HUES48 (cell line): ENCODE data around the gene WDR18.
"Not testable (repeated sequence)": the region's sequence is repeated elsewhere in the genome, so short reads cannot be mapped to it uniquely, and the experiment has no call there.

Experiments
- H3K27ac ChIP-seq: one replicate; pipeline ENCODE4 v1.7.0; 2013; ENCODE audit warnings: low read depth, low read length, inconsistent platforms
- H3K27me3 ChIP-seq: 2 replicates; pipeline ENCODE4 v1.6.1; 2013; ENCODE audit warnings: mild to moderate bottlenecking, low read length; ENCODE audit not compliant: control insufficient read depth, insufficient read depth
- H3K36me3 ChIP-seq: 2 replicates; pipeline ENCODE4 v1.6.1; 2013; ENCODE audit warnings: low read length; ENCODE audit not compliant: control insufficient read depth, insufficient read depth
- H3K4me1 ChIP-seq: 2 replicates; pipeline ENCODE4 v1.6.1; 2013; ENCODE audit warnings: mild to moderate bottlenecking, low read length; ENCODE audit not compliant: control insufficient read depth, insufficient read depth
- H3K4me3 ChIP-seq: 2 replicates; pipeline ENCODE4 v1.5.1; 2013; ENCODE audit warnings: mild to moderate bottlenecking, low read depth, low read length
- H3K9ac ChIP-seq: 2 replicates; pipeline ENCODE4 v1.6.1; 2013; ENCODE audit warnings: mild to moderate bottlenecking, low read depth, low read length, moderate library complexity
- H3K9me3 ChIP-seq: 2 replicates; pipeline ENCODE4 v1.6.1; 2013; ENCODE audit warnings: low read length; ENCODE audit not compliant: control insufficient read depth, insufficient read depth

Gene WDR18

DNA sequence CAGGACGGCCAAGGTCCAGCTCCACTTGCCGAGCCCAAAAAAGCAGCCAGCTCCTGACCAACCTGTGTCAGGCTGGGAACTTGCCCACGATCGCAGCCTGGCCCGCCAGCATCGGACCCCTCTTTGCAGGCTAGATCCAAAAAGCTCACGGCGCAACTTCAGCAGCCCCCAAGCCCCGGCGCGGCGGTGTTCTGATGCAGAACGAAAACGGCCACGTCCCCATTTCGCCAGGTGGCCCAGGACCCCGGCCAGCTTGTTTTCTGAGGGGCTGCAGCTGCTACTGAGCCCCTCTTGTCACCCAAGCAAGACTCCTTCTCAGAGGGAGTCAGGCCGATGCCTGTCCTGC lies 35.4 kb downstream of the WDR18 start:
- Histone ChIP-seq H3K36me3 (peaks cover 8% of the 10 kb centered on the region; the same call in 1 of the 2 replicates), H3K4me1 (peaks cover 20% of the 10 kb centered on the region), H3K27ac (no peak overlapping the region)

DNA sequence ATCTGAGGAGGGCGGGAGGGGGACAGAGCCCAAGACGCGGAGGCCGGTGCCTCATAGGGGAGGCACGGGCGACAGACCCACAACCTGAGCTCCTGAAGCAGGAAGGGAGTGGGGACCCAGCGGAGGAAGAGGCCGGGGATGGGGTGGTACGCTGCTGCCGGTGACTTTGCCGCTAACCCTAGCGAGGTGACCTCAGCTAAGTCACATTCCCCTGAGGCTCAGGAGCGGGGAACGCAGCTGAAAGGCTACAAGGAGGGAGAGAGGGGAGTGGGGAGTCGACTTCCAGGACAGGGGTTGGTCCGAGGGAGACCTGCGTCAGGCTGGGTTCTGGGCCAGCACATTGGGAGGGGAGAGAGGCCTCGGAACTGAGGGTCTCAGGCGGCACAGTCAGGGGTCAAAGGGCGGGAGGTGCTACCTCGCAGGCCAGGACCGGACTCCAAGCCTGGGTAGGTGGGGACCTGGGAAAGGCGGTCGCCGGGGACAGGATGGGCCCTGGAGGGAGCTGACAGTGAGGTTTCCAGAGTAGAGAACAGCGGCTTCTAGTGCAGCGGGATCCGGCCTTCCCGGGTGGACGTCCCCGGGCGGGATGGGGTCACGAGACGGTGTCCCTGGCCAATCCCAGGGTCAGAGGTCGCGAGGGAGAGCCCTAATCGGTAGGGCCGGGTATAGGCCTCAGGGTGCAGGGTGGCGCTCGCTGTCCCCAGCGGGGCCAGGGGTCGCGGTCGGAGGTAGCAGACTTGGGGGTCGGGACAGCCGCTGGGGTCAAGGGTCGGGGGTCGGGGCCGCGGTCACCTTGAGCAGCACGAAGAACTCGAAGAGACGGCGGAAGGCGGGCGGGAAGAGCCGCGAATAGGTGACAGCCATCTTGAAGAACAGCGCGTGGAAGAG lies 36.1 kb downstream of the WDR18 start:
- Histone ChIP-seq H3K27ac (peak overlapping the region; percentile 94), H3K4me3 (peak overlapping the region; percentile 75), H3K4me1 (peaks cover 20% of the 10 kb centered on the region), H3K9me3 (no peaks in the 10 kb centered on the region), H3K9ac (peak overlapping the region; percentile 90), H3K36me3 (peaks cover 5% of the 10 kb centered on the region; the same call in 1 of the 2 replicates), H3K27me3 (no peaks in the 10 kb centered on the region)

More for the DNA sequence above, 35.4 kb downstream of the WDR18 start:
- Histone ChIP-seq H3K27me3 (no peaks in the 10 kb centered on the region), H3K9ac (no peak overlapping the region; the same call in 1 of the 2 replicates), H3K9me3 (no peaks in the 10 kb centered on the region), H3K4me3 (peak overlapping the region; percentile 75)

DNA sequence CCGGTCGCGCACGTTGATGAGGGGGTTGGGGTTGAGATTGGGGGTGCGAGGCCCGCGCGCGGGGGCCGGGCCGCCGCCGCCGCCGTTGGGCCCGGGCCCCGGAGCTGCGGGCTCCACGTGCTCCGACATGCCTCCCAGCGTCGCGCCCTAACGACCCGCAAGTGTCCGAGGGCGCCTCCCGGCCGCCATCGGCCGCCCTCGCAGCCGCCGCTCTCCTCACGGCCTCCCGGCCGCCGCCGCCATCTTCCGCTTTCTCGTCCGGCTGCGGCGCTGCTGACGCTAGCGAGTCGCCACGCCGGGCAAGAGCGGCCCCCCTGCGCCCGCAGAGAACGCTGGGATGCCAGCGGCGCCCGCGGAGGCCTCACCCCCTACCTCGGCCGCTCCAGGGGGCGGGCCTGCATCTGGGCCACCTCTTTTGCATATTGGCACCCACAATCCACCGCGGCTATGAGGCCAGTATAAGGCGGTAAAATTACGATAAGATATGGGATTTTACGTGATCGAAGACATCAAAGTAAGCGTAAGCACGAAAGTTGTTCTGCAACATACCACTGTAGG lies 36.8 kb downstream of the WDR18 start, which contains the start of gene TMEM259:
Gene TMEM259, minus strand, starts transcription at position 256 of the 558 bp plus-strand sequence. Its CDS starts 127 bp downstream, at position 129.
- peaks cover 5% of the 10 kb centered on the region; the same call in 1 of the 2 replicates for H3K36me3 ChIP-seq
- no peaks in the 10 kb centered on the region for H3K9me3 ChIP-seq
- H3K4me3 ChIP-seq = peak within 1 kb of the TSS; percentile 75
- no peaks in the 10 kb centered on the region for H3K27me3 ChIP-seq
- peak within 1 kb of the TSS; percentile 90 for H3K9ac ChIP-seq
- peak within 1 kb of the TSS; percentile 94 for H3K27ac ChIP-seq
- peaks cover 15% of the 10 kb centered on the region for H3K4me1 ChIP-seq

DNA sequence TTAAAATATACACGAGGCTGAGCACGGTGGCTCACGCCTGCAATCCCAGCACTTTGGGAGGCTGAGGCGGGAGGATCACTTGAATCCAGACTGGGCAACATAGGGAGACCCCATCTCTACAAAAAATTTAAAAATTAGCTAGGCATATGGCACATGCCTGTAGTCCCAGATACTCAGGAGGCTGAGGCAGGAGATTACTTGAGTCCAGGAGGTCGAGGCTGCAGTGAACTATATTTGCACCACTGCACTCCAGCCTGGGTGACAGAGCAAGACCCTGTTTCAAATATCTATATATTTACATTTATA lies 39.7 kb downstream of the WDR18 start:
- H3K27me3 ChIP-seq, H3K4me3 ChIP-seq, H3K4me1 ChIP-seq, H3K9ac ChIP-seq, H3K27ac ChIP-seq, H3K36me3 ChIP-seq, H3K9me3 ChIP-seq: not testable (repeated sequence)

DNA sequence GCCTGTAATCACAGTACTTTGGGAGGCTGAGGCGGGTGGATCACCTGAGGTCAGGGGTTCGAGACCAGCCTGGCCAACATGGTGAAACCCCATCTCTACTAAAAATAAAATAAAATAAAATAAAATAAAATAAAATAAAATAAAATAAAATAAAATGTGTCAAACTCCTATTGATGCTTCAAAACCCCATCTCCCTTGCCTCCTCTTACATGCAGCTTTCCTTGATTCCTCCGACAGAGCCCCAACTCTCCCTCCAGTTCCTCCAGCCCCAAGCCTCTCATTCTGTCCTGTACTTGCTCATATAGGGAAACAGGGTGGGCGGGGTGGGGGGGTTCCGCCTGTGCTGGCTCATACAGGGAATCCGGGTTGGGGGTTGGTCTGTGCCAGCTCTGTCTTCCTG lies 40.9 kb downstream of the WDR18 start:
- not testable (repeated sequence) for H3K4me3 ChIP-seq, H3K9ac ChIP-seq, H3K27ac ChIP-seq, H3K4me1 ChIP-seq, H3K27me3 ChIP-seq, H3K36me3 ChIP-seq, H3K9me3 ChIP-seq

DNA sequence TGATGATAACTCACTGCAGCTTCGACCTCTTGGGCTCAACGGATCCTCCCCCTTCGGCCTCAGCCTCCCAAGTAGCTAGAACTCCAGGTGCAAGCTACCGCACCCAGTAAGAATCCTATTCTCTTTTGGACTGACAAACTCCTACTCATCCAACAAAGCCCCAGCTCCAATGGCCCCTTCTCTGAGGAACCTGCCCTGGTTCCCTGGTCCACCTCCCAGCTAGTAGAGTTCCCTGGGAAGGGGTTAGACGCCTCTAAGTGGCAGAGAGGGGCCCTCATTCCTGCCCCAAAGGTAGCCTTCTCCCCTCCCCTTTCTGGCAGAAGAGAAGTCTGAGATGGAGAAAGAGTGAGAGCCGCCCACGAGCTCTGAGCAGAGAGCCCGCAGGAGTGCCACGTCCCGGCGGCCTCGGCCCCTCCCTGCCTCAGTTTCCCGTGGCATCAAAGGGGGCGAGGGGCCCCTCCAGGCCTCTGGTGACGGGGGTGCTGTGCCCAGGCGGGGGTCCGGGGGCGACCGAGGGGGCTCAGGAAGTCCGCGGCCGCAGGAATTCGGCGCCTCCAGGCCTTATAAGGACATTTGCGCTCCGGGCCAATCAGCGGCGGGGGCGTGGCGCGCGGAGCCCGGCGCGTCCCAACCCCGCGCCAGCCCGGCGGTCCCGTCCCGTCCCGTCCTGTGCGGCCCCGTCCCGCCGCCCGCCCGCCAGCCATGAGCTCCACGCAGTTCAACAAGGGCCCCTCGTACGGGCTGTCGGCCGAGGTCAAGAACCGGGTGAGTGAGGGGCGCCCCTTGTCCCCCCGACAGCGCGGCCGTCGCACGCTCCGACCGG lies 42.0 kb downstream of the WDR18 start, which contains the start of gene CNN2:
Gene CNN2, plus strand, starts transcription at position 649 of the 823 bp plus-strand sequence. Its CDS starts 54 bp downstream, at position 703.
- Histone ChIP-seq H3K36me3 (peaks cover 19% of the 10 kb centered on the region), H3K27ac (peak within 1 kb of the TSS; percentile 99), H3K4me1 (no peaks in the 10 kb centered on the region), H3K9ac (peak within 1 kb of the TSS; percentile 99), H3K4me3 (peak within 1 kb of the TSS; percentile 97), H3K27me3 (no peaks in the 10 kb centered on the region), H3K9me3 (no peaks in the 10 kb centered on the region)

DNA sequence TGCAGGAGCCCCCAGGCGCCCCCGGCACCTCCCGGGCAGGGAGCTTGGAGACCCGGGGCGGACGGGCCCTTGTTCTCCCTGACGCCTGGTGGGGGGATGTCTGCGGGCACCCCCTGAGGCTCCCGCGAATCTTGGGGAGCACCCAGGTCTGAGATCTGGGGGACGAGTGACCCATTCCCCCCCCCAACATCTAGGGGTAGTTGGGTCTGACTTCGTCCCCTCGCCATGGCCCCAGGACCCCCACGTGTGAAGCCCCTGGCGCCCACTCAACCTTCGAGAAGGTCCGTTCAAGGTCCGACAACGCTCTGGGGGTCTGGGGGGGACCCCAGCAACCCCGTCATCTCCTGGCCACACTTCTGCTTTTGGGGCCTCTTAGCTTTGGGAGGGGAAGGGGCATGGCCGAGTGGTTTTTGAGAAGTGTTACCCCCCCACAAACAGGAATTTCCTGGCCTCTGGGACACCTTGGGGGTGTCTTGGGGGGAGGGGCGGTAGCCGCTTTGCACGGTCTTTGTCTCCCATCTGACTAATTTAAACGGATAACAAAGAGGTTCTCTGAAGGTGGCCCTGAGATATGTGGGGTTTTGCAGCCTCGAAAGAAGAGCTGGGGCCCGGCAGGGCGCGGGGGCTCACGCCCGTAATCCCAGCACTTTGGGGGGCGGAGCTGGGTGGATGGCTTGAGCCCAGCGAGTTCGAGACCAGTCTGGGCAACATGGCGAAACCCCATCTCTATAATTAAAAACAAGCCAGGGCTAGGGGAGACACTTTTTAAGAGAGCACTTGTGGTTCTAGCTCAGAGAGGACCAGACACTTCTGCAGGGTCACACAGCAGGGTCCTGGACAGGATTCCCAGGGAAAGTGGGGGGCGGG lies 42.9 kb downstream of the WDR18 start:
- H3K36me3 ChIP-seq = peaks cover 25% of the 10 kb centered on the region
- no peaks in the 10 kb centered on the region for H3K4me1 ChIP-seq
- H3K4me3 ChIP-seq = peak overlapping the region; percentile 97
- H3K9me3 ChIP-seq = no peaks in the 10 kb centered on the region
- peak overlapping the region; percentile 99 for H3K27ac ChIP-seq
- peak overlapping the region; percentile 99 for H3K9ac ChIP-seq
- H3K27me3 ChIP-seq = no peaks in the 10 kb centered on the region

DNA sequence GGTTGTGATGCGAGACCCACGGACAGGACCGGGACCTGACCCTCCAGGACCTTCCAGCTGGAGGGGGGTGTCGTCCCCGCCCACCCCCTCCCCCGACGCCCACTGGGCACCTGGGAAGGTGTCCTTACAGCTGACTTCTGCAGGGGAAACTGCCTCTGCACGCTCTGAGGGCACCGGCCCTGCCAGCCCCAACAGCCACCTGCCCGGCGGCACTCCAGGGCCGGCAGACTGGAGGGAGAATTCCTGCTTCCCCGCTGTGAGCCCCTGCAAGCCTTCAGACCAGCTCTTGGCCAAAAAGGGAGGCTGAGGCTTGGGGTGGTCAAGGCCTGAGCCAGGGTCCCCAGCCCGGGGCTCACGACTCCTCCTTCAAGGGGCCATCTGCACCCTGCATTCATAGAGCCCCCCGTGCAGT lies 43.5 kb downstream of the WDR18 start:
- no peaks in the 10 kb centered on the region for H3K4me1 ChIP-seq
- peak overlapping the region; percentile 99 for H3K27ac ChIP-seq
- peak overlapping the region; percentile 99 for H3K9ac ChIP-seq
- peak overlapping the region; percentile 97 for H3K4me3 ChIP-seq
- no peaks in the 10 kb centered on the region for H3K27me3 ChIP-seq
- no peaks in the 10 kb centered on the region for H3K9me3 ChIP-seq
- H3K36me3 ChIP-seq = peaks cover 31% of the 10 kb centered on the region

DNA sequence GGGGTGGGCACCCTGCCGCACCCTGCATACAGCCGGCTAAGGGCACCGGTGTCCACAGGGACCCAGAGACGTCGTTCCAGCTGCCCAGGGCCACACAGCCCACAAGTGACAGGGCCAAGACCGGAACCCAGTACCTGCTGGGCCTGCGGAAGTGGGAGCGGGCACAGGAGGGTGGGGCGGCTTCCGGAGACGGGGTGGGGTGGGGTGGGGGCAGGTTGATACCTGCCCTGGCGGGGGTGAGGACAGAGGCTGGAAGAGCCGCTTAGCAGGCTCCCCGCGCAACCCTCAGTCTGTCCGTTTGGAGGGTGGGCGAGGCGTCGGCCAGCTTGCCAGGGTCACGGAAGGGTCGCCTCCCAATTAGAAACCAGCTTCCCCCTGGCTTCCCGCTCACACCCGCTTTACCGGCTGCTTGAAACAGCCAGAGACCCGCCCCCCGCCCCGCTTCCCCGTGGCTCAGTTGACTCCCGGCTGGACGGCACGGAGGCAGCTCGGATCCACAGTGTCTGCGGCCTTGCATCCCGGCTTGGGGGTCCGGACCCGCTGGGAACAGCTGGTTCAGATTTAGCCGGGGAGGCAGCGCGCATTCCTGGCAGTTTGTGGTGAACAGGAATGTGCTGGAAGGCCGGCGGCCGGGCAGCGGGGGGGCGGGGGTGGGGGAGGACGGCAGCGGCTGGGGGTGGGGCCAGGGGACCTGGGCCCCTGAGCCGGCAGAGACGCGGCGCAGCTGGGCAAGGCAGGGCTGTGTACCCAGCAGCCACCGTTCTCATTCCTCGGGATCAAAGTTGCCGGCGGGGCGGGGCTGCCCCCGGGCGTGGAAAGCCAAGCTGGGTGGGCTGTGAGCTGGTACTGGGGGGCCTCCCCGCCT lies 44.1 kb downstream of the WDR18 start:
- peak overlapping the region; percentile 99 for H3K9ac ChIP-seq
- no peaks in the 10 kb centered on the region for H3K9me3 ChIP-seq
- peak overlapping the region; percentile 99 for H3K27ac ChIP-seq
- H3K4me1 ChIP-seq = no peaks in the 10 kb centered on the region
- peak overlapping the region; percentile 97 for H3K4me3 ChIP-seq
- peaks cover 37% of the 10 kb centered on the region for H3K36me3 ChIP-seq
- H3K27me3 ChIP-seq = no peaks in the 10 kb centered on the region
